ENCODE results near the gene BTBD7.

Gene BTBD7

DNA sequence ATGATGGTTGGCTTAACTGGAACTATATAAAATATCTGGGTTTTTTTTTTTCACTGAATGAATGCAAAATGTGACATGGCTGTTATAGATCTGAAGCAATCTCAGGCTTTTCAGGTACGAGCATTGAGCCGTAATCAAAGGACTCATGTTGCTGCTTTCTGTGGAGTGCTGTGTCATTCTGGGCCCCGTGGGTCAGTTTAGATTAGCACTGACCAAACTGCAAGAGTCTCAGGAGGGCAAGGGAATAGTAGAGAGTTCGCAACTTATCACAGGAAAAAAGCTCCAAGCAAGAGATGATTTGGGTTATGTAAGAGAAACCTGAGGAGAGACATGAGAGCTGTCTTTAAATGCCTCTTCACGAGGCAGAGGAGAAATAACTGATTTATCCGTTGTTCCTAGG, 66.7 kb downstream of the BTBD7 start:
- in situ Hi-C loops (cut with MboI; ENCODE audit: low sequenced_read_pairs), result no loop called here

DNA sequence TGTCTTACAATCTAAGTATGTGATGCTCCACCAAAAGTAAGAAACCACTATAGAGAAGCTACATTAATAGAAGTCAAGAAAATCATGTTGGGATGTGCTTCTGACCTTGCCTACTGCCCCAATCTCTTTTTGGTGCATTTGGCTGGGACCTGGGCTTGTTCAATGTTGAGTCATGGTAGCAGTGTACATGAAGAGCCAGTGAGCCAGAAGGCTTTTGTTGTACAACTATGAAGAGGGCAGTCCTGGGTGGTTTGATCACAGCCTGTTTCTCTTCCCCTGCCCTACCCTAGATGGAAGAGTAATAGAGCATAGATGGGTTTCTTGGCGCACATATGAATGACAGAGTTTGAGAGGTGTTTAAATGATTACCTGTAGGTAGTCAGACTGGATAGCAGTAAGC, 69.4 kb downstream of the BTBD7 start:
- in situ Hi-C loops (cut with MboI; ENCODE audit: low sequenced_read_pairs), result no loop called here

DNA sequence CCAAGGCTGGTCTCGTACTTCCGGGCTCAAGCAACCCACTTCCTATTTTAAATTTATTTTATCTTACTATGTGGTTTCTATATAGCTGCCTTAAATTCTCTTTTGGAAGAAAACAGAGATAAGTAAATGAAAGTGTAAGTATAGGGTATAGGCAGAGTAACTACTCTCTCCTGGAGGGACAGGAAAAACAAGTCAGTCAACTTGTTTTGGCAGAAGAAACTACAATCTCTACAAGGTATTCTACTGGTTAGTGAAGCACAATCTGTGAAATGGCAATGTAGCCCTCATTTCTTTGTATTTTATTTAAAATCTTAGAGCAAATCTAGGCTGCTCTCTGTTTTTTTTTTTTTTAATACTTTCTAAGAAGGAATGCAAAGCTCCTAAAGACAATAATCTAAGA, 70.4 kb downstream of the BTBD7 start:
- in situ Hi-C loops (cut with MboI; ENCODE audit: low sequenced_read_pairs), result no loop called here

GRCh38 chr14:93249128-93249831, 83.6 kb downstream of the BTBD7 start:
- in situ Hi-C loops (cut with MboI; ENCODE audit: low sequenced_read_pairs), result loop anchor here (25.0 kb wide), 1 partner anchor 288 kb away; no protein-coding TSS in a partner anchor

- in situ Hi-C loops (cut with MboI; ENCODE audit: low sequenced_read_pairs), result loop anchor here (25.0 kb wide), 1 partner anchor 291 kb away; no protein-coding TSS in a partner anchor
Observed at GRCh38 chr14:93246534-93246933, 86.3 kb downstream of the BTBD7 start.

DNA sequence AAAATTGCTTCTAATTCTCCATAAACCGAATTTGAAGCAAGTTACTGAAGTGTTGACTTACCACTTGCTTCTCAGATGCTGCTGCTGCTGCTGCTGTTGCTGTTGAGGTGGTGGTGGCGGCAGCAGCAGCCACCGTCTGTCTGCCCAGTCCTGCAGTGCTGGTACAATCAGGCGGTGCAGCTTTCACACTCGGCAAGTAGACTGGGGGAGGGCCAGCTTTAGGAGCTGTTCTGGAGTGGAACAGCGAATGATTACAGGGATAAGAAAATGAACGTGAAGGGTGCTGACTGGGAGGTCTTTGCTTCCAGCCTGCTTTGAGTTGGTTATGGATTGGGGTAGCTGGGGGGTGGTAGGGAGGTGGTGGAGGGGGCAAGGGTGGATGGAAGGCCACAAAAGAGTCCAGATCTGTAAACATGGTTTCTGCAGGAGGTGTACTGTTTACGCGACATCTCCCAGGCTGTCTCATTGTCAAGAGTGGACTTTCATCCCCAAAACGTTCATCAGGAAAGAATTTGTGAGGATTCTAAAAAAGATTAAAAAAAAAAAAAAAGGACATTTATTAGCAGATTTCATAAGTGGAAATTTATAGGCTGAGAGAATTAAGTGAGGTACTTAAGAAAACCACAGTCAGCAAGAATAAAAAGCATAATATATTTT, 86.9 kb downstream of the BTBD7 start:
- in situ Hi-C loops (cut with MboI; ENCODE audit: low sequenced_read_pairs), result loop anchor here (25.0 kb wide), 1 partner anchor 291 kb away; no protein-coding TSS in a partner anchor

GRCh38 chr14:93240678-93241000, 92.2 kb downstream of the BTBD7 start:
- in situ Hi-C loops (cut with MboI; ENCODE audit: low sequenced_read_pairs), result loop anchor here (25.0 kb wide), 1 partner anchor 297 kb away; no protein-coding TSS in a partner anchor

DNA sequence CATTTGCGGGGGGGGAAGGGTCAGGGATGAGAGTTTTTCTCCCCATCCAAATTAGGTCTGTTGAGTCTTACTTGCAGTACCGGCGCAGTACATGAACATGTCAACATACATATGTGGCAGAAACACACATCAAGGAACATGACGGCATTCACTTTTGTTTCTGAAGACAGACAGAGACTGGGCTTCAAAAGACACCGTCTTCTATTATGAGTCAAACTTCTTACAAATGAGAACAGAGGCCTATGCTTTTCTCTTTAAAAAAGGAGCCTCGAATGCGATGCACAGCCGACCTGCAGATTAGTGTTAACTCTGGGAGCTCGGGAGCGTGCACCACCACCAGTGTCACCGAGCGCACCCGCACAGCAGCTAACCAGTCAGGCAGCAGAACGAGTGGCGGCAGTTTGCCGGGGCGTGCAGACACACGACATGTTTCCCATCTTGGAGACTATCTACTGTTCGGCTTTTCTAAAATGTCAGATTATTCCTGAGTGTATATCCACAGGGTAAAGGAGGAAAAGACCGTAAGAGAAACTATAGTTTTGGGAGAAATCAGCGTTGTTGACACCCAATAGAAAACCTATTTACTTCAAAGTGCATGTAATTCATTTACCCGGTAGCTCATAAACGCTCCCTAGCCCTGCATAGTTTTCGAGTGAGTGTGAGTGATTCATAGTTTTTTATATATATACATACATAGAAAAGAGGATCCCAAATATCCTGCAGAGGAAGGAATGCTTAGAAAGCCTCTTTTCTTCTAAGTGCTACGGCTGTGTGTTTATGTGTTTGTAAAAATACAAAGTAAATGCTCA, 92.8 kb downstream of the BTBD7 start:
- in situ Hi-C loops (cut with MboI; ENCODE audit: low sequenced_read_pairs), result loop anchor here (25.0 kb wide), 1 partner anchor 297 kb away; no protein-coding TSS in a partner anchor

DNA sequence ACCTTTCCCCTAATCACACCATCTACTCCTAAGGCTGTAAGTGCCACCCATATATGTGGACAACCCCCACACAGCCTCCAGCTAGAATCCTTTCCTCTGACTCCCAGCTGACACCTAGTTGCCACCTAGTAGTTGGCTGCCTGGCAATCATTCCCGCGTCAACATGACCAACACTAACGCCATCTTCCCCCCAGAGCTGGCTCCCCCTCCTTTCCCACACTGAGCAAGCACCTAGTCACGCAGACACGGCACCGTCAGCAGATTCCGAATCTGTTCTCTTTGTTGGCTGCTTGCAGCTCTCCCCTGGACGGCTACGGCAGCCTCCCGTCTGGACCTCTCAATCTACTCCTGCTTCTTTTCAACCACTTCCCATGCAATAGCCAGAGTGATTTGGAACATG, 98.0 kb downstream of the BTBD7 start:
- in situ Hi-C loops (cut with MboI; ENCODE audit: low sequenced_read_pairs), result loop anchor here (25.0 kb wide), 1 partner anchor 303 kb away; no protein-coding TSS in a partner anchor

- in situ Hi-C loops (cut with MboI; ENCODE audit: low sequenced_read_pairs), result loop anchor here (25.0 kb wide), 1 partner anchor 304 kb away; no protein-coding TSS in a partner anchor
Observed at GRCh38 chr14:93233078-93233477, 99.8 kb downstream of the BTBD7 start.

DNA sequence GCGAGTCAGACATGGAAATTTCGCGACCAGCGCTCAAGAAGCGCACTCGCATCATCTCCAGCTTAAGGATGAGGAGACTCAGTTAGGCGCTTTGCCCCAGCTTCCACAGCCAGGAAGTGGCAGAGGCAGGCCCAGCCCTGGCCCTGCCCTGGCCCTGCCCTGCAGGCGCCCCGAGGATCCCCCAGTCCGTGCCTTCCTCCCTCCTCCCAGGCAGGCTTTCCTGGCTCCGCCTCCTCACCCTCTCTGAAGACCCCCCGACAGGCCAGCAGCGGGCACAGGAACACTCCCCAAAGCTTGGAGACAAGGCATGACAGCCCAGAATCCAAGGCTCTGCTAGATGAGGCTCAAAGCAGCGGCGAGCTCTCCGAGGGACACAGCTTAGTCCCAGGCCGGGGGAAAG, 100.7 kb downstream of the BTBD7 start:
- in situ Hi-C loops (cut with MboI; ENCODE audit: low sequenced_read_pairs), result loop anchor here (25.0 kb wide), 1 partner anchor 305 kb away; no protein-coding TSS in a partner anchor

DNA sequence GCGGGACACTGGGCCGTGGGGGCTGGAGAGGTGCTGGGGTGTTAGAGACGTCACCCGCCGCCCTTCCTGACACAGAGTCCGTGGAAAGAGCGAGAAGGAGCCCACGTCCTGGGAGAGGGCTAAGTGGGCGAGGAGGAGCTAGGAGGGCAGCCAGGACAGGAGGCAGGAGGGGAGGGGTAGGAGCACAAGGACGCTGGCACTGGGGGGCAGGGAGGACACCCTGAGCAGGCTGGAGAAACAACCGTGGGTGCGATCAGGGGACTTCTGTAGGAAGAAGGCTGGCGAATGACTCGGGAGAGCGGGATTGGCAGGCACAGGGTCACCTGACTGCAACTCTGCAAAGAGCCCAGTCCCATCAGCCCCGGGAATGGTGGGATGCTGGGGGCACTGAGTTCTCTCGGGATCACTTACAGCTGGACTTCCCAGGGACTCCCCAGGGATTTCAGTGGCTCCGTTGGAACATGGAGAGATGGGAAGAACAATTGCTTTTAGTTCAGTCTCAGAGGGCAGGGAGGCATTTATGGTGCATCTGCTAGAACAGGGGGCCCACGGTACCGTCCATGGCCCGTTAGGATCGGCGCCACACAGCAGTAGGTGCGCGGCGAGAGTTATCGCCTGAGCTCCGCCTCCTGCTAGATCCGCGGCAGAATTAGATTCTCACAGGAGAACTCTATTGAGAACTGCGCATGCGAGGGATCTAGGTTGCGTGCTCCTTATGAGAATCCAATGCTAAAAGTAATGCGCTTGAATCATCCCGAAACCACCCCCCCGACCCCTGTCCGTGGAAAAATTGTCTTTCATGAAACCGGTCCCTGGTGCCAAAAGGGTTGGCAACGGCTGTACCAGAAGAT, 101.5 kb downstream of the BTBD7 start:
- in situ Hi-C loops (cut with MboI; ENCODE audit: low sequenced_read_pairs), result loop anchor here (25.0 kb wide), 1 partner anchor 306 kb away; no protein-coding TSS in a partner anchor

GRCh38 chr14:93230539-93230938, 102.3 kb downstream of the BTBD7 start:
- in situ Hi-C loops (cut with MboI; ENCODE audit: low sequenced_read_pairs), result loop anchor here (25.0 kb wide), 1 partner anchor 307 kb away; no protein-coding TSS in a partner anchor

DNA sequence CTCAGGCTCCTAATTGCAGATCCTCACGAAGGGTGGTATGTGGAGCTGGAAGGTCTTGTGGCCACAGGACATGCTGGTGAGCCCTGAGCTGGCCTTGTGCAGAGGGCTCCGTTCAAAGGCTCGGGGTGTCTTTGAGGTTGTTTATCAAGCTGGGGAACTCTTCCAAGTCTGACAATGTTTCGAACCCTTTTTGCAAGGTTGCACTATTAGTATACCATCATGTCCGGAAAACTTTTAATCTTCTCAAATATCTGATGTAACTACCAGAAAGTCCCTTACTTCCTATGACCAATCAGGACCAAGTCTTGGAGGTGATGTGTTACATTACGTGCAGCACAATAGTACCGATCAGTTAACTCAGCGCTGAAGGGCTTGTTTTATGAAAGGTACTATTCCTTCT, 104.3 kb downstream of the BTBD7 start:
- in situ Hi-C loops (cut with MboI; ENCODE audit: low sequenced_read_pairs), result loop anchor here (25.0 kb wide), 1 partner anchor 309 kb away; no protein-coding TSS in a partner anchor

GRCh38 chr14:93223565-93223964, 109.3 kb downstream of the BTBD7 start:
- in situ Hi-C loops (cut with MboI; ENCODE audit: low sequenced_read_pairs), result no loop called here

- in situ Hi-C loops (cut with MboI; ENCODE audit: low sequenced_read_pairs), result no loop called here
Observed at GRCh38 chr14:93220509-93220908, 112.3 kb downstream of the BTBD7 start.

DNA sequence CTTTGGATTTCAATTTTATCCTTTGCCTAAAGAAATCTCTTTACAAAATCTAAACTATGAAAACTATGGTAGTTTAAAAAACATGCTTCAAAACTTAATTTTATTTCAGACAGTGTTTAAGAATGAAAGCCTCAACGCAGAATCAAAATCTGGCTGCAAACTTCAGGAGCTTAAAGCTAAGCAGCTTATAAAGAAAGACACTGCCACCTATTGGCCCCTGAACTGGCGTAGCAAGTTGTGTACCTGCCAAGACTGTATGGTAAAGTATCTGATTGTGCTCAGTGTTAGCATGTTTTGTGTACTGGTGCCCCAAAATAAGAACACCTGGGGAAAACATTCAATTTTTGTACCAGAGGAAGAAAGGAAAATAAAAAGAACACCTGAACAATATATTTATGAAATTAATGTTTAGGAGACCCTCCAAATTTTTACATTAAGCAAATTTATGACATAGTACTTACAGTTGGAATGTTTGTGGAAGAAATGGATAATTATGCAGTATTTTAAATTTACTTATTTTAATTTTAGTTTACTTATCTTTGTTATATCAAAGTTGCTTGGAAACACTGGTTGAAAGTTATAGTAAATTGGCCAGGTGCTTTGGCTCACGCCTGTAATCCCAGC, 113.6 kb downstream of the BTBD7 start:
- in situ Hi-C loops (cut with MboI; ENCODE audit: low sequenced_read_pairs), result no loop called here

GRCh38 chr14:93214598-93214997, 118.2 kb downstream of the BTBD7 start:
- in situ Hi-C loops (cut with MboI; ENCODE audit: low sequenced_read_pairs), result no loop called here

DNA sequence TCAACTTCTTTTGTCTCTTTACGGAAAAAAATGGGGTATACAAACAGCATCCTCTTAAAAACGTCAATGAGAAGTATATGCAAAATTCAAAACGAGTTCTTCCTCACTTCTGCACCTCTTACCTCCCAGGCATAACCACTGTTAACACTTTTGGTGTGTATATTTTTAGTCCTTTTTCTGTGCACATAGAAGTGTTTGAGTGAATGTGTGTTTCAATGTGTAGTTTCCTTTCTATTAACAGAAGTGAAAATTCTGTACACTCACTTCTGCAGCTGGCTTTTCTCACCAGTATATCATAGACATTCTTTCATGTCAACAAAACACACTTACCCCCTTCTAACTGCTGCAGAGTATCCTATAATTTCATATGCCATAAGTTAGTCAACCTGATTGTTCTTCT, 120.4 kb downstream of the BTBD7 start:
- in situ Hi-C loops (cut with MboI; ENCODE audit: low sequenced_read_pairs), result no loop called here

Measured in HL-60/S4 (cell line).